ENCODE data around the gene NFU1.

- no peak for TF ChIP-seq POLR2A (IDR thresholded peaks at IDR 0.05)
- no peak for TF ChIP-seq CTCF (IDR thresholded peaks at IDR 0.05)
These were observed 28.6 kb upstream of the NFU1 start for GRCh38 chr2:69465513-69466456.
